ENCODE measurements around the gene FTCD.

Gene FTCD

GRCh38 chr21:46136739-46137349, 18.5 kb downstream of the FTCD start:
- no peak for FAIRE-seq

DNA sequence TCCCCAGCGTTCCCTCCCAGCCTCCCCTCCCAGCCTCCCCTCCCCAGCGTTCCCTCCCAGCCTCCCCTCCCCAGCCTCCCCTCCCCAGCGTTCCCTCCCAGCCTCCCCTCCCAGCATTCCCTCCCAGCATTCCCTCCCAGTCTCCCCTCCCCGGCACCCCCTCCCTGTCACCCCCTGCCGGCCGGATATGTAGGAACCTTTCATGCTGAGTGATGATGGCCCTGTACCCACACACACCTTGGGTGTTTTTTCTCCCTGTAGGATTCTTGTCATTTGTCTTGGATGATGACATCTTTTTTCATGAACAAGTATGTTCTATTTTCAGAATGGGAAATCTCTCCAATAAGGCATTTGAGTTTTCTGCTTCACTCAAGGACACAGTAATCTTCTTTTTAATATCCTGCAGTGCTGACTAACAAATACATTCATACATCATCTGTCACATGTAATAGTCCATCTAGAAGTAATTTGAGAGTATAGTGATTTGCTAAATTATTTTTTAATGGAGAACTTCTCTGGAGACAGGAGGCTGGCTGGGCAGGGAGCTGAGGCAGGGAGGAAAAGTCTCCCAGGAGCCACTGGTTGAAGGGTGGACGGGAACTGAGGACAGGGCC, 19.5 kb downstream of the FTCD start:
- no peak for FAIRE-seq

DNA sequence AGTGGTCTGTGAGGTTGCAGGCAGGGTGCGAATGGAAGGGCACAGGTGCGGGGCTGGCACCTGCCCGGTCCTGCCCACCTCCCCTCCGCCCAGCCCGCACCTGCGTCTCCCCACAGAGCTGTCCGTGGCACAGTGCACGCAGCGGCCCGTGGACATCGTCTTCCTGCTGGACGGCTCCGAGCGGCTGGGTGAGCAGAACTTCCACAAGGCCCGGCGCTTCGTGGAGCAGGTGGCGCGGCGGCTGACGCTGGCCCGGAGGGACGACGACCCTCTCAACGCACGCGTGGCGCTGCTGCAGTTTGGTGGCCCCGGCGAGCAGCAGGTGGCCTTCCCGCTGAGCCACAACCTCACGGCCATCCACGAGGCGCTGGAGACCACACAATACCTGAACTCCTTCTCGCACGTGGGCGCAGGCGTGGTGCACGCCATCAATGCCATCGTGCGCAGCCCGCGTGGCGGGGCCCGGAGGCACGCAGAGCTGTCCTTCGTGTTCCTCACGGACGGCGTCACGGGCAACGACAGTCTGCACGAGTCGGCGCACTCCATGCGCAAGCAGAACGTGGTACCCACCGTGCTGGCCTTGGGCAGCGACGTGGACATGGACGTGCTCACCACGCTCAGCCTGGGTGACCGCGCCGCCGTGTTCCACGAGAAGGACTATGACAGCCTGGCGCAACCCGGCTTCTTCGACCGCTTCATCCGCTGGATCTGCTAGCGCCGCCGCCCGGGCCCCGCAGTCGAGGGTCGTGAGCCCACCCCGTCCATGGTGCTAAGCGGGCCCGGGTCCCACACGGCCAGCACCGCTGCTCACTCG, 23.3 kb downstream of the FTCD start:
- no peak for FAIRE-seq

DNA sequence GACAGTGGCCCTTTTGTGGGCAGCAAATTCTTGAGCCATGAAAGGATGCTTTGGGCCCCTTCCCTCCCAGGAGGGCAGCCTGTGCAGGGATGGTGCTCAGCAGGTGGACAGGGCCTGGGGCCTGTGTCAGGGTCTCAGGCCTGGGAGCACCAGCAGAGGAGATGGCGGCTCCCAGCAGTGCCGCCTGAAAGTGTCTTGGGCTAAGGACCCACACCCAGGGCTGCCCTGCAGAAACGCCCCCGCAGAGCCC, 23.9 kb downstream of the FTCD start:
- FAIRE-seq, result no peak

DNA sequence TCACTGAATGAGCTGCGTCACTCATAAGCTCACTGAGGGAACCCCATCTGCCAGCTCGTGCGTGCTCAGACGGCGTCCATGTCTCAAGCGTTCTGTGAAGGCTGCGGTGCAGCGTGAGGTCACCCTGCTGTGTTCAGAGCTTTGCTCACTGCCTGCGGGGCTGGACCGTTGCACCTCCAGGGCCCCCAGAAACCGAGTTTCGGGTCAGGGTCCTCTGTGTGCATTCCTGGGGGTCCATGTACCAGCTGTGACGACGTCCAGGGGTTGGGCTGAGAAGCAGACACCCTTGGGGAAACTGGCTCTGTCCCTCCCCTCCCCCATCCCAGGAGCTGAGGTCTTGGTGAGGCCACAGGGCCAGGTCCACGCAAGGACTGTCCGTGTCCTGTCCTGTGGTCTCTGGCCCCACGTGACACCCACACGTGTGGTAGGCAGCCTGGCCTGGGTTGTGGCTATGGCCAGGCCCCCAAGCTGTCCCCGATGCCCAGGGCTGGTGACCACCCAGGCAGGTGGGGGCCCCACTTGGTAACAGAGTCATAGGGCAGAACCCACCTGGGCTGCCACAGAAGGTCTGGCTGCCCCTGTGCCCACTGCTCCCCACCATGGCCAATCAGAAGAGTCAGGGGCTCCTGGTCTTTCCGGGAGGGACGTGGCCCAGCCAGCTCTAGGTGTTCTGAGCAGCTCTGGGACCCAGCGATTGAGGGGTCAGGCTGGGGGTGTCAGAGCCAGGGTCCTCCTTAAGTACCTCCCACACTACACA, 24.4 kb downstream of the FTCD start:
- FAIRE-seq, result no peak

GRCh38 chr21:46129846-46130651, 25.3 kb downstream of the FTCD start:
- FAIRE-seq, result no peak

DNA sequence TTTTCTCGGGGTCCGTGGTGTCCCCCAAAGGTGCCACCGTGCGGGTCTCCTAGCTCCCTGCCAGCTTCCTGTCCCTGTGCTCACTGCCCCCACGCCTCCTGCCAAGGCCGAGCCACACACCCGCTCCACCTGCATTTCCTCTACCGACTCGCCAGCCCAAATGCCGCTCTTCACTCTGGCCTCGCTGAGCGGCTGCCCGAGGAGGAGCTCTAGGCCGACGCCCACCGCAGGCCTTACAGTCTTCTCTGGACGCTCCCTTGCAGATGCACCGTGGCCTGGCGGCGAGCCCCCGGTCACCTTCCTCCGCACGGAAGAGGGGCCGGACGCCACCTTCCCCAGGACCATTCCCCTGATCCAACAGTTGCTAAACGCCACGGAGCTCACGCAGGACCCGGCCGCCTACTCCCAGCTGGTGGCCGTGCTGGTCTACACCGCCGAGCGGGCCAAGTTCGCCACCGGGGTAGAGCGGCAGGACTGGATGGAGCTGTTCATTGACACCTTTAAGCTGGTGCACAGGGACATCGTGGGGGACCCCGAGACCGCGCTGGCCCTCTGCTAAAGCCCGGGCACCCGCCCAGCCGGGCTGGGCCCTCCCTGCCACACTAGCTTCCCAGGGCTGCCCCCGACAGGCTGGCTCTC, 26.3 kb downstream of the FTCD start:
- FAIRE-seq, result no peak

DNA sequence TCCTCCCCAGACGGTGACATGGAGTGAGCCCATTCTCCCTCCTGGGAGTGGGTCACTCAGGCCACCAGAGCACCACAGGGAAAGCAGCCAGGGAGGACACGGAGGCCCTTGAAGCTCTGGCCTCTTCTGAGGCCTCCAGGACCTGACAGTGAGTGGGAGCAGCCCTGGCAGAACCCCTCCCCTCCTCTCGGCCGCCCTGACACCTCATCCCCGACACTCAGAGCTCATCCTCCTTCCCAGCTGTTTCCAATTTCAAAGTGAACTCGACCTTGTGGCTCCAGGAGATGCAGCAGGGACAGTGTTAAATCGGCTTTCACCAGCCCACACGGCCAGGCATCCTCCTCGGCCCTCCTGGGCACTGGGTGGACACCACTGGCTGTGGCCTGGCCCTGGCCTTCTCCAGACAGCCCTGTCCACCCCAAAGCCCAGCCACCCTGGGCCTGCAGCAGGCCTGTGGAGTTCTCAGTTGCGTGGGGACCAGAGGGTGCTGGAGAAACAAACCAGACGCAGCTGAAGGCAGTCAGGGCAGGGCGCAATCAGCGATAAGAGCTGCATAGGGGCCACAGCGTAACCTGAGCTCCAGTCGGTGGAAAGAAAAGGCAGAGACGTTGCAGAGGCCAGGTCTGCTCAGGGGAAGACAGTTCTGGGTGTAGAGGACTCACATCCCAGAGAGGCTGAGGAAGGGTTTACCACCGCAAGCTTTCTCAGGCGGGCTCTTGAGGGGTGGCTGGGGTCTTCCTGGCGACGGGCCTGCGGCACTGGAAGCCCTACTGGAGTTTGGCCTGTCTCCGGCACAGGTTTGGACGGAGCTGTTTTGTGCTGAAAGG, 27.1 kb downstream of the FTCD start:
- FAIRE-seq, result no peak

DNA sequence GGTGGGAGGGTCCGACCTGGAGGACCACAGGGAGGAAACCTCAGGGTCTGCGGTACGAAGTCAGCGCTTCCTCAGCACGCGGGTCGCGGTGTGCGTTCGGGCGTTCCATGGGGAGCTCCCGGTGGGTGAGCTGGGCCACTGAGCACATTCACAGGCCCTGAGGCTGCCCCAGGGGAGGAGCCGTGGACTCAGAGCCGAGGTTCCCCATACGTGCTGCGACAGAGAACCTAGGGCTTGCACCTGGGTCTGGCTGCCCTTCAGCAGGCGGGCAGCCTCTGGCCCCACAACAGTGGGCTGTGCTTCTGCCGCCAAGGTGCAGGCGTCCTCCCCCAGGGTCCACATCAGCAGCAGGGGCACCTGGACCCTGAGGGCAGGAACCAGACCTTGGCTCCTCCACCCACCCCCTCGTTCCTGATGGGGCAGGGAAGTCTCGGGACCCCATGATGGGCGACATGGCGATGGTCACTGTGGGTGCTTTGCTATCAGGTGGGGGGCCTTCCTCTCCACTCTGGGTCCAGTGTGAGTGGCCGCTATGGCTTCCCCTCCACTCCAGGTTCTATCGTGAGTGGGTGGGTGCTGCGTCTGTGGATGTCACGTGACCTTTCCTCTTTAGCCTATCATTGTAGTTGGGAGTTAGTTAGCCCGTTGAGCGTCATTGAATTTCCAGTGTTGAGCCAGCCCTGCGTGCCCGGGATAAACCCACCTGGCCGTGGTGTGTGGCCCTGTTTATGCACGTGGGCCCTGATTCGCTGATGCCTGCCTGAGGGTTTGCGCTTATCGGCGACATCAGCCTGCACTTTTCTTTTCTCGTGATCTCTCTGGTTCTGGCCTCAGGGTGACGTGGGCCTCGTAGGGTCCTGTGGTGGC, 27.9 kb downstream of the FTCD start:
- no peak for FAIRE-seq

DNA sequence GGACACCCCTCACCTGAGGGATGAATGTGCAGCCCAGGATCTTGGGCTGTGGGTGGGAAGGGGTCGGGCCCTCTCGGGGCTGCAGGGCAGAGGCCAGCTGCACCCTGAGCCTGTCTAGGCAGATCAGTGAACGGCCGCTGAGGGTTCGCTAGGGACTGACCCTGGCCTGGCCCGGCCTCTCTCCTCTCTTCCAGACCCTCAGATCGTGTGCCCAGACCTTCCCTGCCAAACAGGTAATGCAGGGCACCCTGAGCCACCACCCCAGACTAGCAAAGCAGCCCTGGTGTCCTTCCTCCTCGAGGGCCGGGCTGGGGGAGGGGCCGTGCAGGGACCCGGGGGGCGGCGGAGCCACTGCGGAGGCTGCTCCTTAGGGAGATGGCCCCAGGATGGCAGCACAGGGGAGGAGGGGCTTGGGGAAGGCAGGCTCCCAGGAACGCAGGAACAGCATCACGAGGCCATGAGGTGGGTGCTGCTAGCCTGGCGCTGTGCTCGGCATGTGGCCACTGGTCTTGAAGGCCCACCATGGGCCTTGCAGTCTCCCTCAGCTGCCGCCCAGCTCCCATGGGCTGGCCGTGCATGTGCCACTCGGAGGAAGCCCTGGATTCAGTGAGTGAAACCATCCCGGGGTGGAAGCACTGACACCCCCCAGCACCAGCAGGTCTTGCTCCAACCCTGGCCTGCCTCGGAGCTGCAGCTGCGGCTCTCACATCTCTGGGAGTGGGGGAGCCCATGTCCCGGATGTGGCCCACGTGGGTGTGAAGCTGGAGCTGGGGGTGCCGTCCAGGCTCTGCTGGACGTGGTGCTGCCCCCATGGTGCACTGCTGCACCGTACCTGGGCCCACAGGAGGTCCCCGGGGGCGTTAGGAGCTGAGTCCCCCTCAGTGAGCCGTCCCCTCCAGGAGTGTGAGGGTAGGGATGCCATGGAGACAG, 28.8 kb downstream of the FTCD start:
- FAIRE-seq, result no peak

DNA sequence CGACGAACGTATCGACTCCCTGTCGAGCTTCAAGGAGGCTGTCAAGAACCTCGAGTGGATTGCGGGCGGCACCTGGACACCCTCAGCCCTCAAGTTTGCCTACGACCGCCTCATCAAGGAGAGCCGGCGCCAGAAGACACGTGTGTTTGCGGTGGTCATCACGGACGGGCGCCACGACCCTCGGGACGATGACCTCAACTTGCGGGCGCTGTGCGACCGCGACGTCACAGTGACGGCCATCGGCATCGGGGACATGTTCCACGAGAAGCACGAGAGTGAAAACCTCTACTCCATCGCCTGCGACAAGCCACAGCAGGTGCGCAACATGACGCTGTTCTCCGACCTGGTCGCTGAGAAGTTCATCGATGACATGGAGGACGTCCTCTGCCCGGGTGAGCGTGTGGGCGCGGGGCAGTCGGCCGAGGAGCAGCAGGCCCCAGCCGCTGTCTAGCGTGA, 29.5 kb downstream of the FTCD start:
- no peak for FAIRE-seq

DNA sequence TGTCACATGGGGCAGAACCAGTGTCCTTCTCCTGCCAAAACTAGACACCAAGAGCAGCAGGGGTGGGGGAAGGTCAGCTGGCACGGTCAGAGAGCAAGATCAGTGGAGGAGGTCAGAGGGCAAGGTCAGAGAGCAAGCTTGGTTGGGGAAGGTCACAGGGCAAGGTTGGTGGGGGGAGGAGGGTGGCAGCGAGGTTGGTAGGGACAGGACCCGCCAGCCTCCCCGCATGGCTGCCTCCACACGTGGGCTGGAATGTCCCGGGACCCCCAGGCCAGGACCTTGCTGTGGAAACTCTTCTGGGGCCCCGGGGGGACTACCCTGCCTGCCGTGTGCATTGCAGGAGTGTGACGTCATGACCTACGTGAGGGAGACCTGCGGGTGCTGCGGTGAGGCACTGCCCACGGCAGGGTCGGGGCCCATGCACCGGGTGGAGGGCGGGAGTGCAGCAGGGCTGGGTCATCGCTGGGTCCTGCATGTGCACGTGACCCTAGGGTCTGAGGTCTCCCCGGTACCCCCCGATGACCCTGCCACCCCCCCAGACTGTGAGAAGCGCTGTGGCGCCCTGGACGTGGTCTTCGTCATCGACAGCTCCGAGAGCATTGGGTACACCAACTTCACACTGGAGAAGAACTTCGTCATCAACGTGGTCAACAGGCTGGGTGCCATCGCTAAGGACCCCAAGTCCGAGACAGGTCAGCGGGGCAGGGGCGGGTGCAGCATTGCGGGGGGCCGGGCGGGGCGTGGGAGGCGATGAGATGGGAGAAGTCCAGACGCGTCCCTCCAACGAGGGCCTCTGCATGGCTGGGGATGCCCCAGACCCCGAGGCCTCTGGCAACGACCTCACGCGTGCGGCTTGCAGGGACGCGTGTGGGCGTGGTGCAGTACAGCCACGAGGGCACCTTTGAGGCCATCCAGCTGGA, 30.2 kb downstream of the FTCD start:
- no peak for FAIRE-seq

DNA sequence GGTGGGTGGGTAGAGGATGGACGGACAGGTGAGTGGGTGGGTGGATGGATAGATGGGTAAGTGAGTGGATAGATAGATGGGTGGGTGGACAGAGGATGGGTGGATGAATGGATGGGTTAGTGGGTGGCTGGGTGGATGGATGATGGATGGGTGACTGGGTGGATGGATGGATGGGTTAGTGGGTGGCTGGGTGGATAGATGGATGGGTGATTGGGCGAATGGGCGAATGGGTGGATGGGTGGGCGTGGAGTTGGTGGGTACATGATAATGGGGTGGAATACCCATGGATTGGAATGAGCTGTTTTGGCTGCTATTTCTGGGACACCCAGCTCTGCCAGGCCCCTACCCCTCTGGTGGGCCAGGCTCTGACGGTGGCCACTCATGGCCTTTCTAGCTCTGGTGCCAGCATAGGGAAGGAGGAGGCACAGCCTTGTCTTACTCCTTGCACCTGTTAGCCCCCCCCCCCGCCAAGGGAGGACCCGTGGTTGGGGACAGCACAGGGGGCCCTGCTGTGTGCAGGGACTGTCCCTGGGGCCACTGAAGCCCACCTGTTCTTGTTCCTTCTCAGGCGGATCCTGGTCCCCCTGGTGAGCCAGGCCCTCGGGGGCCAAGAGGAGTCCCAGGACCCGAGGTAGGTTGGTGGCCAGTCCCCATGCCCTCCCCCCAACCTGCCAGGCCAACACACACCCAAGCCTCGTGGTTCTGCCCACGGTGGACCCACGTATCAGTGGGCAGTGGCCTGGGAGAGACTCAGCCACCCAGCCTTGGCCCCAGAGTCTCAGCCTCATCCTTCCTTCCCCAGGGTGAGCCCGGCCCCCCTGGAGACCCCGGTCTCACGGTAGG, 31.1 kb downstream of the FTCD start:
- FAIRE-seq, result no peak

DNA sequence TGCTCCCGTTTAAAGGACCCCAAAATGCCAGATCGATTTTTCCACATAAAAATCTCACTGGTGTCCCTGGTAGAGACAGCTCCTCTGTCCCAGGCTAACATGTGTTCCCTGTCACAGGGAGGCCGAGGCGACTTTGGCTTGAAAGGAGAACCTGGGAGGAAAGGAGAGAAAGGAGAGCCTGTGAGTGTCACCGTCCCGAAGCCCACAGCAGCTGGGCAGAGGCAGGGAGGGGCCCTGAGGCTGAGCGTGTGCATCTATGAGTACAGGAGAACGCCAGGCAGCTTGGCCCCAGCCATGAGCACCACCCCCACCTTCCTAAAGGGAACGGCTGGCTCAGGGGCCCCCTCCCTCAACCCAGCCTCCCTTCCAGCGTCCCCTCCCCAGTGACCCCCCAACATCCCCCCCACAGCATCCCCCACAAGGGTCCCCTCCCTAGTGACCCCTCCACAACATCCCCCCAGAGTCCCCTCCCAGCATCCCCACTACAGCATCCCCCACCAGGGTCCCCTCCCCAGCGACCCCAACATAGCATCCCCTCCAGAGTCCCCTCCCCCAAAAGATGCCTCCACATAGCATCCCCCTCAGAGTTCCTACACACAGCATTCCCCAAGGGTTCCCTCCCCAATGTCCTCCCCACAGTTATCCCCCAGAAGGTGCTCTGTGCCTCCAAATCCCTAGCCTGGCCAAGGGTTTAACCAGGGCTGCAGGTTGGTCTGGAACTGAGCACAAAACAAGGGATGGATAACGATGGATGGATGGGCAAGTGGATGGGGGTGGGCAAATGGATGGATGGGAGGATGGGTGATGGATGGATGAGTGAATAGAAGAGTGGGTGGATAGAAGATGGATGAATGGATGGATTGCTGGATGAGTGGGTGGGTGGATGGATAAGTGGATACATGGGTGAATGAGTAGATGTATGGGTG, 32.4 kb downstream of the FTCD start:
- FAIRE-seq, result no peak

GRCh38 chr21:46122237-46122671, 33.1 kb downstream of the FTCD start:
- no peak for FAIRE-seq

Measured in islet of Langerhans (tissue), 1 donor.